ENCODE results near the gene DNAH17.

Gene DNAH17

DNA sequence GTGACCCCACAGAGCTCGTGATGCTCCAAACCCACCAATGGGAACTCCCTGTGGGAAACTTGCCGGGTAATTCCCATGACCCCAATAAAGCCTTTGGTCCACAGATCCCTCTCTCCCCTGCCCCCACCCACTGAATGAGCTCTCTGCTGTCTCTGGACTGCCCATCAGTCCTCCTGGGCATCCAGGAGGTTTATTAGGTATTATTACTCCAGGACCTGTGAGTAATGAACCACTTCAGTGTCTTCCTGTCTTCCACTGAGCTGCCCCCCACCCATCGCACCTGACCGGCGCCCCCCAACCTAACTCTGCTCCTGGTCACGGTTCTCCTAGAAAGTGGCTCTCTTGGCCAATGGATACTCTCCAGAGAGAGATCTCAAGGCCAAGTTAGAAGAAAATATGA lies 28.7 kb upstream of the DNAH17 start:
- Histone ChIP-seq H3K27ac (no peak overlapping the region), H3K9me3 (ENCODE audit: control insufficient read depth, low read length) (no peaks in the 10 kb centered on the region), H3K4me2 (ENCODE audit: low read length) (no peak overlapping the region), H3K36me3 (ENCODE audit: control insufficient read depth, insufficient read depth, low read length) (no peaks in the 10 kb centered on the region), H2AFZ (no peak overlapping the region), H3K27me3 (ENCODE audit: control insufficient read depth, insufficient read depth, low read length) (no peaks in the 10 kb centered on the region), H3K4me3 (ENCODE audit: low read depth, low read length) (no peak overlapping the region), H3K9ac (no peak overlapping the region), H3K4me1 (no peaks in the 10 kb centered on the region), H3K79me2 (no peaks in the 10 kb centered on the region)
- TF ChIP-seq, protein P1, sequence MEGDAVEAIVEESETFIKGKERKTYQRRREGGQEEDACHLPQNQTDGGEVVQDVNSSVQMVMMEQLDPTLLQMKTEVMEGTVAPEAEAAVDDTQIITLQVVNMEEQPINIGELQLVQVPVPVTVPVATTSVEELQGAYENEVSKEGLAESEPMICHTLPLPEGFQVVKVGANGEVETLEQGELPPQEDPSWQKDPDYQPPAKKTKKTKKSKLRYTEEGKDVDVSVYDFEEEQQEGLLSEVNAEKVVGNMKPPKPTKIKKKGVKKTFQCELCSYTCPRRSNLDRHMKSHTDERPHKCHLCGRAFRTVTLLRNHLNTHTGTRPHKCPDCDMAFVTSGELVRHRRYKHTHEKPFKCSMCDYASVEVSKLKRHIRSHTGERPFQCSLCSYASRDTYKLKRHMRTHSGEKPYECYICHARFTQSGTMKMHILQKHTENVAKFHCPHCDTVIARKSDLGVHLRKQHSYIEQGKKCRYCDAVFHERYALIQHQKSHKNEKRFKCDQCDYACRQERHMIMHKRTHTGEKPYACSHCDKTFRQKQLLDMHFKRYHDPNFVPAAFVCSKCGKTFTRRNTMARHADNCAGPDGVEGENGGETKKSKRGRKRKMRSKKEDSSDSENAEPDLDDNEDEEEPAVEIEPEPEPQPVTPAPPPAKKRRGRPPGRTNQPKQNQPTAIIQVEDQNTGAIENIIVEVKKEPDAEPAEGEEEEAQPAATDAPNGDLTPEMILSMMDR (IDR thresholded peaks at IDR 0.05), result no peak

DNA sequence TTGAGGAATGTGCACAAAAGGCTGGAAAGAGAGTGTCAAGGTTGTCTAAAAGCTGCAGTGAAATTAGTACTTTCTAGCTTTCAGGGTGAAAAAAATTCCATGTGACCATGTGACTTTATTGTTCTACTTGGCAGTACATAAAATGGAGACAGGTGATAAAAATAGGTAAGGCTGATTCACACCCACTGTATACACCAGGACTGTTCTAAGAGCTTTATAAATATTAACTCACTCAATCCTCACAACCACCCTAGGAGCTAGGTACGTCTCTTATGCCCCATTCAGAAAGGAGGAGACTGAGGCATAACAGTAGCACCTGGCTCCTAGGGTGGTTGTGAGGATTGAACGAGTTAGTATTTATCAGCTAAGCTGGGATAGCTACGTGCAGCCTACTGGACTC lies 28.2 kb upstream of the DNAH17 start:
- Histone ChIP-seq H3K4me2 (ENCODE audit: low read length) (no peak overlapping the region), H3K9ac (no peak overlapping the region), H3K27me3 (ENCODE audit: control insufficient read depth, insufficient read depth, low read length) (no peaks in the 10 kb centered on the region), H2AFZ (no peak overlapping the region), H3K79me2 (no peaks in the 10 kb centered on the region), H3K4me3 (ENCODE audit: low read depth, low read length) (no peak overlapping the region), H3K36me3 (ENCODE audit: control insufficient read depth, insufficient read depth, low read length) (no peaks in the 10 kb centered on the region), H3K4me1 (no peaks in the 10 kb centered on the region), H3K27ac (no peak overlapping the region), H3K9me3 (ENCODE audit: control insufficient read depth, low read length) (no peaks in the 10 kb centered on the region)
- TF ChIP-seq, protein P1 (IDR thresholded peaks at IDR 0.05), result no peak

DNA sequence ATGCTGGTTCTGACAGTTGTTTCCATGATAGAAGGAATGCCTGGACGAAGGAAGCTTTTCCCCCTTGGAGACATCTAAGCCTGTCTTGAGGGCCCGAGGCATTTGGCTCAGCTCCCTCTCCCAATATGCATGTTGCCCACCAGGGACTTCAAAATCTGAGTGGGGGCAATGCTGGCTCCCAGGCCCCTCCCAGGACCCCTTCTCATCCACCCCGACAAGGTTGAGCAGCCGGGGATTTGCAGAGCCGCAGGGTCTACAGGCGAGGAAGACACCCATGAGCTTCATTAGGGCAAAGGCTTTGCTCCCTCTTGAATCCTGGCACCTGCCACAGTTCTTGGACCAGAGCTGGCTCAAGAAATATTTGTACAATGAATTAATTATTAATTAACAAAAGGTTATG lies 25.1 kb upstream of the DNAH17 start:
- no peaks in the 10 kb centered on the region for H3K9me3 ChIP-seq (ENCODE audit: control insufficient read depth, low read length)
- no peaks in the 10 kb centered on the region for H3K27me3 ChIP-seq (ENCODE audit: control insufficient read depth, insufficient read depth, low read length)
- H3K4me1 ChIP-seq, result no peaks in the 10 kb centered on the region
- no peak overlapping the region for H3K27ac ChIP-seq
- H3K9ac ChIP-seq, result no peak overlapping the region
- no peak overlapping the region for H2AFZ ChIP-seq
- H3K4me3 ChIP-seq (ENCODE audit: low read depth, low read length), result no peak overlapping the region
- H3K36me3 ChIP-seq (ENCODE audit: control insufficient read depth, insufficient read depth, low read length), result no peaks in the 10 kb centered on the region
- TF ChIP-seq, protein P1 (IDR thresholded peaks at IDR 0.05), result no peak
- no peaks in the 10 kb centered on the region for H3K79me2 ChIP-seq
- H3K4me2 ChIP-seq (ENCODE audit: low read length), result no peak overlapping the region

DNA sequence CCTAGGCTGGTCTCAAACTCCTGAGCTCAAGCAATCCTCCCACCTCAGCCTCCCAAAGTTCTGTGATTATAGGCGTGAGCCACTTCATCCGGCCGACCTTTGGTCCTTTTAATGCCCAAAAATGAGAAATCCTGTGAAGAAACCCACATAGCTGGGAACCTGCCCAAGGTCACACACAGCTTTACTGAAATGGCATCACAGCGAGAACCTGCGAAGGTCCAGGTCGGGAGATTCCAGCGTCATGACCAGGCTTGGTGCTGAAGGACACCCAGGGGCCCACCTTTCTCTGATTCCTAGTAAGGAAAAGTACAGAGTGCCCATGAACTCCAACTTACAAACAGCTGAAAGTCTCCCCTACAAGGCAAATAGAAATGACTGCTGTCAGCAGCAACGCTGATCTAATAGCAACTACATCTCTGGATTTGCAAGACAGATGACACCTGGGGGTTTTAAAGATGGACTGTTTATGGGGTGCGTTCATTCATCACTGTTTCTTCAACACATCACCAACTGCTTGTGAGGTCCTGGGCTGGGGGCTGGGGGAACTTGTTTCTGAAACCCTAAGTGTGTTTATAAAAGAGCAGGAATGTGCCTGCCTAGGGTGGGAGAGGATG lies 24.5 kb upstream of the DNAH17 start:
- Histone ChIP-seq H3K4me2 (ENCODE audit: low read length) (no peak overlapping the region), H2AFZ (no peak overlapping the region), H3K27me3 (ENCODE audit: control insufficient read depth, insufficient read depth, low read length) (no peaks in the 10 kb centered on the region), H3K4me1 (no peaks in the 10 kb centered on the region), H3K27ac (no peak overlapping the region), H3K79me2 (no peaks in the 10 kb centered on the region), H3K36me3 (ENCODE audit: control insufficient read depth, insufficient read depth, low read length) (no peaks in the 10 kb centered on the region), H3K4me3 (ENCODE audit: low read depth, low read length) (no peak overlapping the region), H3K9ac (no peak overlapping the region), H3K9me3 (ENCODE audit: control insufficient read depth, low read length) (no peaks in the 10 kb centered on the region)
- TF ChIP-seq, protein P1 (IDR thresholded peaks at IDR 0.05), result no peak

DNA sequence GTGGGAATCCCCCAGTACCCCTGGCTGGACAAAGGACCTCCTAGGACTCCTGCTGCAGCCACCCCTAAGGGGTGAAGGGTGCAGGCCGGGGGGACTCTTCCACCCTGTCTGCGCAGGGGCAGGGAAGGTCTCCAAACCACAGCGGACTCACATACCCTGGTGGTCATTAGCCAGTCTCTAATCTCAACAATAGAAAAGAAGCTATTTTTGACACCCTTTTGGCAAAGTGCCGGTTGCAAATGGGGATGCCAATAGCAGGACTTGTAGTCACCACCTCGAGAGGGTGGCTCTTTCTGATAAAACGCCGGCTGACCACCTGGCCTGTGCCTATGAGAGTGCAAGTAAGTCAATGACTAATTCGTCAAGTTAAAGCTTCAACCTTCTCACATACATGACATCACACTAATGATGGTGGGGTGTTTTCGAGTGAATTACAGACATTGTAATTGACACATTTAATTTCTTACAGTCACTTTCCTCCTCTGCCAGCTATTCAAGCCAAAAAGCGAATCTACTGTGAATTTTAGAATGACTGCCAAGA lies 23.1 kb upstream of the DNAH17 start:
- Histone ChIP-seq H3K9me3 (ENCODE audit: control insufficient read depth, low read length) (no peaks in the 10 kb centered on the region), H3K4me1 (no peaks in the 10 kb centered on the region), H3K36me3 (ENCODE audit: control insufficient read depth, insufficient read depth, low read length) (no peaks in the 10 kb centered on the region), H2AFZ (no peak overlapping the region), H3K9ac (no peak overlapping the region), H3K27me3 (ENCODE audit: control insufficient read depth, insufficient read depth, low read length) (no peaks in the 10 kb centered on the region), H3K79me2 (no peaks in the 10 kb centered on the region), H3K4me2 (ENCODE audit: low read length) (no peak overlapping the region), H3K4me3 (ENCODE audit: low read depth, low read length) (no peak overlapping the region), H3K27ac (no peak overlapping the region)
- TF ChIP-seq, protein P1 (IDR thresholded peaks at IDR 0.05), result no peak
